ENCODE data around the gene OR8D4.
"Not testable (repeated sequence)": the region's sequence is repeated elsewhere in the genome, so short reads cannot be mapped to it uniquely, and the experiment has no call there.

DNA sequence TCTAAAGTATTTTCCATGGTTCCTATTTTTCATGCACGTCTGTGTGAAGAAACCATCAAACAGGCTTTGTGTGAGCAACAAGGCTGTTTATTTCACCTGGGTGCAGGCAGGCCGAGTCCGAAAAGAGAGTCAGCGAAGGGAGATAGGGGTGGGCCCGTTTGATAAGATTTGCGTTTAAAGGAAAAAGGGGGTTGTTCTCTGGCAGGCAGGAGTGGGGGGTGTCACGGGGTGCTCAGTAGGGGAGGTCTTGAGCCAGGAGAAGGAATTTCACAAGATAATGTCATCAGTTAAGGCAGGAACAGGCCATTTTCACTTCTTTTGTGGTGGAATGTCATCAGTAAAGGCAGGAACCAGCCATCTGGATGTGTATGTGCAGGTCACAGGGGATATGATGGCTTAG is 36.7 kb upstream of the OR8D4 start:
- TF ChIP-seq, protein P1, sequence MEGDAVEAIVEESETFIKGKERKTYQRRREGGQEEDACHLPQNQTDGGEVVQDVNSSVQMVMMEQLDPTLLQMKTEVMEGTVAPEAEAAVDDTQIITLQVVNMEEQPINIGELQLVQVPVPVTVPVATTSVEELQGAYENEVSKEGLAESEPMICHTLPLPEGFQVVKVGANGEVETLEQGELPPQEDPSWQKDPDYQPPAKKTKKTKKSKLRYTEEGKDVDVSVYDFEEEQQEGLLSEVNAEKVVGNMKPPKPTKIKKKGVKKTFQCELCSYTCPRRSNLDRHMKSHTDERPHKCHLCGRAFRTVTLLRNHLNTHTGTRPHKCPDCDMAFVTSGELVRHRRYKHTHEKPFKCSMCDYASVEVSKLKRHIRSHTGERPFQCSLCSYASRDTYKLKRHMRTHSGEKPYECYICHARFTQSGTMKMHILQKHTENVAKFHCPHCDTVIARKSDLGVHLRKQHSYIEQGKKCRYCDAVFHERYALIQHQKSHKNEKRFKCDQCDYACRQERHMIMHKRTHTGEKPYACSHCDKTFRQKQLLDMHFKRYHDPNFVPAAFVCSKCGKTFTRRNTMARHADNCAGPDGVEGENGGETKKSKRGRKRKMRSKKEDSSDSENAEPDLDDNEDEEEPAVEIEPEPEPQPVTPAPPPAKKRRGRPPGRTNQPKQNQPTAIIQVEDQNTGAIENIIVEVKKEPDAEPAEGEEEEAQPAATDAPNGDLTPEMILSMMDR (IDR thresholded peaks at IDR 0.05), result not testable (repeated sequence)
- TF ChIP-seq EZH2 (IDR thresholded peaks at IDR 0.05; ENCODE audit: borderline replicate concordance, insufficient read depth, low read depth, low read length, poor library complexity, severe bottlenecking), result not testable (repeated sequence)
